CD4-positive, alpha-beta T cell treated with Interleukin-17A for 1 hour (primary cell): ENCODE data around the gene ZNF76.

Experiments used
- DNase-seq: peaks from one replicate; pipeline ENCODE4 v3.0.0-alpha.2; 2020

ZNF76 gene

GRCh38 chr6:35259194-35259947 lies at the start of gene ZNF76:
ZNF76 (plus strand) TSS chr6:35259735; CDS start chr6:35281152, 21,417 bp downstream.
- DNase-seq, result peak; percentile 95

GRCh38 chr6:35213298-35213791 lies 46.2 kb upstream of the ZNF76 start:
- DNase-seq, result no peak

- DNase-seq, result no peak
These were observed 45.4 kb upstream of the ZNF76 start, which contains the start of gene SCUBE3 for GRCh38 chr6:35213824-35214756. SCUBE3 (plus strand) TSS chr6:35213956; CDS start chr6:35214419, 463 bp downstream.

GRCh38 chr6:35214869-35215664 lies 44.5 kb upstream of the ZNF76 start:
- DNase-seq, result no peak

- no peak for DNase-seq
These were observed 43.7 kb upstream of the ZNF76 start for GRCh38 chr6:35215665-35216411.

- no peak for DNase-seq
These were observed 43.2 kb upstream of the ZNF76 start for GRCh38 chr6:35216412-35216732.

GRCh38 chr6:35216851-35217811 lies 42.4 kb upstream of the ZNF76 start:
- DNase-seq, result no peak

GRCh38 chr6:35218021-35218420 lies 41.5 kb upstream of the ZNF76 start:
- DNase-seq, result no peak

- no peak for DNase-seq
These were observed 41.1 kb upstream of the ZNF76 start for GRCh38 chr6:35218456-35218855.

GRCh38 chr6:35219683-35220326 lies 39.7 kb upstream of the ZNF76 start:
- DNase-seq, result no peak

GRCh38 chr6:35220711-35221110 lies 38.8 kb upstream of the ZNF76 start:
- DNase-seq, result no peak

GRCh38 chr6:35223396-35223795 lies 36.1 kb upstream of the ZNF76 start:
- no peak for DNase-seq

- no peak for DNase-seq
These were observed 34.8 kb upstream of the ZNF76 start for GRCh38 chr6:35224720-35225119.

- no peak for DNase-seq
These were observed 31.1 kb upstream of the ZNF76 start for GRCh38 chr6:35228481-35228880.

- no peak for DNase-seq
These were observed 30.2 kb upstream of the ZNF76 start for GRCh38 chr6:35229304-35229703.

- no peak for DNase-seq
These were observed 29.0 kb upstream of the ZNF76 start for GRCh38 chr6:35230498-35230897.

GRCh38 chr6:35230950-35231349 lies 28.6 kb upstream of the ZNF76 start:
- no peak for DNase-seq

GRCh38 chr6:35231563-35231962 lies 28.0 kb upstream of the ZNF76 start:
- DNase-seq, result no peak

- DNase-seq, result no peak
These were observed 24.6 kb upstream of the ZNF76 start for GRCh38 chr6:35234901-35235300.

- no peak for DNase-seq
These were observed 23.3 kb upstream of the ZNF76 start for GRCh38 chr6:35236223-35236622.
